ENCODE measurements around the gene PRDM16. TPM values are rescaled to one million over a fixed set of nuclear protein-coding genes. Genes with fewer than 3 reads are reported as not detected.

The PRDM16 gene
- total and polyA plus RNA-seq, 2 donors (not counting 1 experiment from before 2014, with no cell fraction given): 0.03 to 0.12 TPM

GRCh38 chr1:3215198-3216014 is 146.4 kb downstream of the PRDM16 start:
- Histone ChIP-seq H3K27me3 (replicated peaks in 1 of 4; ENCODE audit: control extremely low read depth in 1 of 4, control insufficient read depth in 3 of 4, insufficient read depth in 4 of 4, low read length in 3 of 4) (peaks cover 0 to 7% (median 0%) of the 10 kb centered on the region in 4 experiments), H3K36me3 (replicated peaks in 1 of 2; ENCODE audit: control extremely low read depth in 1 of 2, control insufficient read depth in 1 of 2, extremely low read depth in 1 of 2, insufficient read depth in 2 of 2, low read length in 1 of 2) (no peaks in the 10 kb centered on the region), H3K9me3 (ENCODE audit: control extremely low read depth in 1 of 3, control insufficient read depth in 2 of 3, insufficient read depth in 1 of 3, low read length in 2 of 3) (peaks cover 0 to 2% (median 0%) of the 10 kb centered on the region in 3 donors), H3K27ac (ENCODE audit: low read length in 2 of 2) (no peak overlapping the region), H3K4me3 (ENCODE audit: control extremely low read depth in 1 of 5, extremely low read depth in 1 of 5, insufficient read depth in 1 of 5, low read depth in 2 of 5, low read length in 4 of 5) (no peak overlapping the region), H3K79me2 (ENCODE audit: control insufficient read depth, insufficient read depth, low read length) (no peaks in the 10 kb centered on the region), H3K4me2 (replicated peaks; ENCODE audit: low read depth, low read length, poor library complexity, severe bottlenecking) (no peak overlapping the region), H3K4me1 (ENCODE audit: control insufficient read depth in 2 of 2, insufficient read depth in 2 of 2, low read length in 2 of 2) (no peaks in the 10 kb centered on the region), H2AFZ (ENCODE audit: insufficient read depth, low read depth, low read length, poor library complexity, severe bottlenecking) (no peak overlapping the region), H3K9ac (ENCODE audit: low read length) (no peak overlapping the region), H4K20me1 (ENCODE audit: control insufficient read depth, insufficient read depth, low read length, poor library complexity, severe bottlenecking) (no peaks in the 10 kb centered on the region)
- no peak overlapping the region for H3K4me3 Mint-ChIP-seq
- ChIA-PET CTCF (no interaction called here), POLR2A (no interaction called here)
- 46% methylated on average over 17 of the region's 27 CpGs for WGBS (ENCODE audit: insufficient coverage)
- no peak for TF ChIP-seq EZH2 (IDR thresholded peaks at IDR 0.05; ENCODE audit: borderline replicate concordance, insufficient read depth, low read depth, low read length, poor library complexity, severe bottlenecking)
- no peak for TF ChIP-seq CTCF (IDR thresholded peaks at IDR 0.05)
- ATAC-seq (ENCODE audit: low read depth): no peak
- no peaks in the 10 kb centered on the region for H3K9me3 Mint-ChIP-seq (ENCODE audit: insufficient read depth)
- no peak for DNase-seq
- intact Hi-C loops (cut with micrococcal nuclease): no loop called here
- H3K27me3 Mint-ChIP-seq: peaks cover 10% of the 10 kb centered on the region
- no peaks in the 10 kb centered on the region for H3K4me1 Mint-ChIP-seq
- no peak overlapping the region for H3K27ac Mint-ChIP-seq

- H3K27me3 Mint-ChIP-seq: peaks cover 10% of the 10 kb centered on the region
These were observed 147.0 kb downstream of the PRDM16 start for GRCh38 chr1:3216015-3216391.

More at GRCh38 chr1:3216015-3216391, 147.0 kb downstream of the PRDM16 start:
- intact Hi-C loops (cut with micrococcal nuclease): no loop called here
- POLR2A ChIA-PET: no interaction called here
- H3K27ac ChIP-seq (ENCODE audit: low read length in 2 of 2): no peak overlapping the region
- peaks cover 0 to 2% (median 0%) of the 10 kb centered on the region in 3 donors for H3K9me3 ChIP-seq (ENCODE audit: control extremely low read depth in 1 of 3, control insufficient read depth in 2 of 3, insufficient read depth in 1 of 3, low read length in 2 of 3)
- no peaks in the 10 kb centered on the region for H3K4me1 ChIP-seq (ENCODE audit: control insufficient read depth in 2 of 2, insufficient read depth in 2 of 2, low read length in 2 of 2)
- no peak overlapping the region for H2AFZ ChIP-seq (ENCODE audit: insufficient read depth, low read depth, low read length, poor library complexity, severe bottlenecking)
- H4K20me1 ChIP-seq (ENCODE audit: control insufficient read depth, insufficient read depth, low read length, poor library complexity, severe bottlenecking): no peaks in the 10 kb centered on the region
- H3K27me3 ChIP-seq (replicated peaks in 1 of 4; ENCODE audit: control extremely low read depth in 1 of 4, control insufficient read depth in 3 of 4, insufficient read depth in 4 of 4, low read length in 3 of 4): peaks cover 0 to 7% (median 0%) of the 10 kb centered on the region in 4 experiments
- TF ChIP-seq CTCF (IDR thresholded peaks at IDR 0.05) (no peak), EZH2 (IDR thresholded peaks at IDR 0.05; ENCODE audit: borderline replicate concordance, insufficient read depth, low read depth, low read length, poor library complexity, severe bottlenecking) (no peak)
- no peak overlapping the region for H3K4me2 ChIP-seq (replicated peaks; ENCODE audit: low read depth, low read length, poor library complexity, severe bottlenecking)
- Mint-ChIP-seq H3K27ac (no peak overlapping the region), H3K9me3 (ENCODE audit: insufficient read depth) (no peaks in the 10 kb centered on the region), H3K4me1 (no peaks in the 10 kb centered on the region), H3K4me3 (no peak overlapping the region)
- H3K4me3 ChIP-seq (ENCODE audit: control extremely low read depth in 1 of 5, extremely low read depth in 1 of 5, insufficient read depth in 1 of 5, low read depth in 2 of 5, low read length in 4 of 5): no peak overlapping the region
- H3K79me2 ChIP-seq (ENCODE audit: control insufficient read depth, insufficient read depth, low read length): no peaks in the 10 kb centered on the region
- 86% methylated on average over 5 of the region's 7 CpGs for WGBS (ENCODE audit: insufficient coverage)
- no peaks in the 10 kb centered on the region for H3K36me3 ChIP-seq (replicated peaks in 1 of 2; ENCODE audit: control extremely low read depth in 1 of 2, control insufficient read depth in 1 of 2, extremely low read depth in 1 of 2, insufficient read depth in 2 of 2, low read length in 1 of 2)
- CTCF ChIA-PET: no interaction called here
- ATAC-seq (ENCODE audit: low read depth) (no peak), DNase-seq (no peak)
- H3K9ac ChIP-seq (ENCODE audit: low read length): no peak overlapping the region
